ENCODE results near the gene CHPF. TPM values are rescaled to one million over a fixed set of nuclear protein-coding genes. Genes with fewer than 3 reads are reported as not detected.

CHPF gene
- total RNA-seq, 1 experiment from 2014 or later: 228 TPM

DNA sequence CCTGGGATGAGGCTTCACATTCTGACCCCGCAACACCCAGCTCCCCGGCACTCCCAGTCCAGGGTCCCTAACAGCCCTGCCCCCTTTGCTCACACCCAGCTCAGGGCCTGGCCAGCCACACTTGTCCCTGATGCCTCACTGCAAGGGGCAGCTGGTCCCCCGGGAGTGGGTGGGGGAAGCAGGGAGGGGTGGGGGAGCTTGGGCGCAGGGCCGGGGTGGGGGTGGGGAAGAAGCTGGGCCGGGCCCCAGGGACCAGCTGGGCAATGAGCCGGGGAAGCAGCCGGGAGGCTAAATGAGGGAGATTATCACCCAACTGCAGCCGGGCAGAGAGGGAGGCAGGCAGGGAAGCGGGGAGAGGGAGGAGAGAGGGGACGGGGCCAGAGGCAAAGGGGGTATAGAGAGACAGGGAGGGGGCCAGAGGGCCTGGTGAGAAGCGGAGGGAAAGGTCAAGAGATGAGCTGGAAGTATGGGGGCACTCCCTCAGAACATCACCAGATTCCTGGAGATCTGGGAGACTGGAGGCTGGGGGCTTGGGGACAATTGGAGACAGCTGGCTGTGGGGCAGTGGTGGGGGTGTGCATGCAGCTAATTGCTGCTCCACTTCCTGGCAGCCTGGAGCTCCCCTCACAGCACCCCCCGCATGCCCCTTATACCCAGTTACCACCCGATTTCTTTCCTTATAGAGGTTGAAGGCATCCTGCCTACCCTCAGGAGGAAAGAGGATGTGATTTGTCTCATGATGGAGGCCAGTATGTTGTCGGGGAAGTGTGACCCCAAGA, 31.9 kb downstream of the CHPF start:
- no peak overlapping the region for H3K4me2 ChIP-seq (ENCODE audit: low read length)
- no peaks in the 10 kb centered on the region for H3K9me3 ChIP-seq (ENCODE audit: control insufficient read depth in 1 of 2, insufficient read depth in 1 of 2, low read depth in 1 of 2, low read length in 2 of 2)
- ChIA-PET RAD21 (ENCODE audit: low non-redundant PET in 1 of 2, low total read pairs in 2 of 2, uncharacterized antibody in 2 of 2, unreplicated experiment in 2 of 2) (no interaction called here), POLR2A (interaction anchor here (0.7 kb wide), 1 partner anchor 13 kb away, joined by 3 read pairs; the partner anchor contains the start of gene GMPPA), CTCF (interaction anchor here (1.2 to 1.8 kb wide), 3 partner anchors 13 to 18 kb away, joined by 5 to 7 read pairs (median 5); partner anchors contain the start of gene GMPPA)
- no peaks in the 10 kb centered on the region for H3K9me2 ChIP-seq (ENCODE audit: insufficient read depth)
- intact Hi-C loops (cut with micrococcal nuclease): no loop called here
- DNase-seq (ENCODE audit: low read depth, low spot score) (no peak), ATAC-seq (no peak)
- no peaks in the 10 kb centered on the region for H4K20me1 ChIP-seq (ENCODE audit: insufficient read depth)
- H3K9ac ChIP-seq (ENCODE audit: low read length): no peak overlapping the region
- peaks cover 0 to 19% of the 10 kb centered on the region in 2 experiments; a peak in 2 of 4 replicates for H3K4me1 ChIP-seq (ENCODE audit: control insufficient read depth in 1 of 2, insufficient read depth in 2 of 2, low read length in 2 of 2)
- no TSS peak for BruUV-seq (replicated peaks)
- no peak overlapping the region for H2AFZ ChIP-seq (ENCODE audit: low read depth, low read length, poor library complexity, severe bottlenecking)
- H3K27ac ChIP-seq (ENCODE audit: low read depth, low read length): no peak overlapping the region
- no peaks in the 10 kb centered on the region for H3K36me3 ChIP-seq (ENCODE audit: control insufficient read depth in 1 of 2, insufficient read depth in 2 of 2, low read length in 2 of 2)
- H3K79me2 ChIP-seq (ENCODE audit: insufficient read depth, low read length): no peaks in the 10 kb centered on the region
- no peaks in the 10 kb centered on the region for H3K27me3 ChIP-seq (ENCODE audit: insufficient read depth, low read length)
- TF ChIP-seq ZFX (IDR thresholded peaks at IDR 0.05): no peak
- no peak for TF ChIP-seq YY1 (IDR thresholded peaks at IDR 0.05; ENCODE audit: extremely low read depth, insufficient replicate concordance, low read depth, low read length)
- TF ChIP-seq POLR2AphosphoS5 (IDR thresholded peaks at IDR 0.05; ENCODE audit: low read depth, low read length): no peak
- no peak for TF ChIP-seq ZNF274 (IDR thresholded peaks at IDR 0.05; ENCODE audit: low read depth, low read length)
- TF ChIP-seq, protein P1, sequence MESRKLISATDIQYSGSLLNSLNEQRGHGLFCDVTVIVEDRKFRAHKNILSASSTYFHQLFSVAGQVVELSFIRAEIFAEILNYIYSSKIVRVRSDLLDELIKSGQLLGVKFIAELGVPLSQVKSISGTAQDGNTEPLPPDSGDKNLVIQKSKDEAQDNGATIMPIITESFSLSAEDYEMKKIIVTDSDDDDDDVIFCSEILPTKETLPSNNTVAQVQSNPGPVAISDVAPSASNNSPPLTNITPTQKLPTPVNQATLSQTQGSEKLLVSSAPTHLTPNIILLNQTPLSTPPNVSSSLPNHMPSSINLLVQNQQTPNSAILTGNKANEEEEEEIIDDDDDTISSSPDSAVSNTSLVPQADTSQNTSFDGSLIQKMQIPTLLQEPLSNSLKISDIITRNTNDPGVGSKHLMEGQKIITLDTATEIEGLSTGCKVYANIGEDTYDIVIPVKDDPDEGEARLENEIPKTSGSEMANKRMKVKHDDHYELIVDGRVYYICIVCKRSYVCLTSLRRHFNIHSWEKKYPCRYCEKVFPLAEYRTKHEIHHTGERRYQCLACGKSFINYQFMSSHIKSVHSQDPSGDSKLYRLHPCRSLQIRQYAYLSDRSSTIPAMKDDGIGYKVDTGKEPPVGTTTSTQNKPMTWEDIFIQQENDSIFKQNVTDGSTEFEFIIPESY (IDR thresholded peaks at IDR 0.05; ENCODE audit: extremely low read depth, insufficient replicate concordance, low read length): no peak
- TF ChIP-seq POLR2A (IDR thresholded peaks at IDR 0.05; ENCODE audit: borderline replicate concordance, extremely low read depth, insufficient read depth, insufficient read length): no peak
- TF ChIP-seq SIN3A (IDR thresholded peaks at IDR 0.05; ENCODE audit: low read depth): no peak
- TF ChIP-seq, protein P2, sequence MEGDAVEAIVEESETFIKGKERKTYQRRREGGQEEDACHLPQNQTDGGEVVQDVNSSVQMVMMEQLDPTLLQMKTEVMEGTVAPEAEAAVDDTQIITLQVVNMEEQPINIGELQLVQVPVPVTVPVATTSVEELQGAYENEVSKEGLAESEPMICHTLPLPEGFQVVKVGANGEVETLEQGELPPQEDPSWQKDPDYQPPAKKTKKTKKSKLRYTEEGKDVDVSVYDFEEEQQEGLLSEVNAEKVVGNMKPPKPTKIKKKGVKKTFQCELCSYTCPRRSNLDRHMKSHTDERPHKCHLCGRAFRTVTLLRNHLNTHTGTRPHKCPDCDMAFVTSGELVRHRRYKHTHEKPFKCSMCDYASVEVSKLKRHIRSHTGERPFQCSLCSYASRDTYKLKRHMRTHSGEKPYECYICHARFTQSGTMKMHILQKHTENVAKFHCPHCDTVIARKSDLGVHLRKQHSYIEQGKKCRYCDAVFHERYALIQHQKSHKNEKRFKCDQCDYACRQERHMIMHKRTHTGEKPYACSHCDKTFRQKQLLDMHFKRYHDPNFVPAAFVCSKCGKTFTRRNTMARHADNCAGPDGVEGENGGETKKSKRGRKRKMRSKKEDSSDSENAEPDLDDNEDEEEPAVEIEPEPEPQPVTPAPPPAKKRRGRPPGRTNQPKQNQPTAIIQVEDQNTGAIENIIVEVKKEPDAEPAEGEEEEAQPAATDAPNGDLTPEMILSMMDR (IDR thresholded peaks at IDR 0.05 in 2 of 3, conservative IDR thresholded peaks at IDR 0.05 in 1 of 3; ENCODE audit: borderline replicate concordance in 1 of 3, insufficient read depth in 1 of 3, low read depth in 2 of 3, low read length in 2 of 3): no peak
- TF ChIP-seq FOSL1 (IDR thresholded peaks at IDR 0.05; ENCODE audit: low read depth): no peak
- TF ChIP-seq TCF7L2 (IDR thresholded peaks at IDR 0.05; ENCODE audit: borderline replicate concordance, extremely low read depth, insufficient read depth, insufficient read length): no peak
- TF ChIP-seq, protein P3, sequence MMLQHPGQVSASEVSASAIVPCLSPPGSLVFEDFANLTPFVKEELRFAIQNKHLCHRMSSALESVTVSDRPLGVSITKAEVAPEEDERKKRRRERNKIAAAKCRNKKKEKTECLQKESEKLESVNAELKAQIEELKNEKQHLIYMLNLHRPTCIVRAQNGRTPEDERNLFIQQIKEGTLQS (IDR thresholded peaks at IDR 0.05): no peak
- TF ChIP-seq CBX3 (IDR thresholded peaks at IDR 0.05; ENCODE audit: low read depth): no peak
- no peak for TF ChIP-seq EZH2 (IDR thresholded peaks at IDR 0.05)
- TF ChIP-seq CEBPB (IDR thresholded peaks at IDR 0.05; ENCODE audit: low read depth): no peak
- H3K4me3 ChIP-seq (replicated peaks in 1 of 2; ENCODE audit: low read depth in 1 of 2, low read length in 2 of 2): no peak overlapping the region

Measured in HCT116 (cell line).